ENCODE data around the gene ZNF865.

ZNF865 gene

GRCh38 chr19:55609326-55609725 is 3.9 kb downstream of the ZNF865 start:
- DNase-seq = no peak

GRCh38 chr19:55611300-55611982 is 6.0 kb downstream of the ZNF865 start:
- DNase-seq = no peak

- no peak for DNase-seq
Observed at GRCh38 chr19:55611983-55612645, 6.7 kb downstream of the ZNF865 start.

- DNase-seq = no peak
Observed at GRCh38 chr19:55613396-55613795, 7.9 kb downstream of the ZNF865 start.

GRCh38 chr19:55613930-55614710 is 8.7 kb downstream of the ZNF865 start:
- DNase-seq = no peak

GRCh38 chr19:55614711-55615542 is 9.5 kb downstream of the ZNF865 start:
- DNase-seq = no peak

GRCh38 chr19:55615543-55616394 is 10.3 kb downstream of the ZNF865 start:
- DNase-seq = no peak

- no peak for DNase-seq
Observed at GRCh38 chr19:55616395-55616875, 11.0 kb downstream of the ZNF865 start.

- DNase-seq = no peak
Observed at GRCh38 chr19:55617426-55617825, 12.0 kb downstream of the ZNF865 start.

- DNase-seq = no peak
Observed at GRCh38 chr19:55618426-55618825, 13.0 kb downstream of the ZNF865 start.

- no peak for DNase-seq
Observed at GRCh38 chr19:55619286-55619685, 13.8 kb downstream of the ZNF865 start.

- DNase-seq = no peak
Observed at GRCh38 chr19:55620410-55621204, 15.2 kb downstream of the ZNF865 start.

GRCh38 chr19:55621205-55621672 is 15.8 kb downstream of the ZNF865 start:
- DNase-seq = no peak

- no peak for DNase-seq
Observed at GRCh38 chr19:55621673-55622231, 16.3 kb downstream of the ZNF865 start.

GRCh38 chr19:55622242-55622969 is 17.0 kb downstream of the ZNF865 start:
- DNase-seq = no peak

- no peak for DNase-seq
Observed at GRCh38 chr19:55623130-55623529, 17.7 kb downstream of the ZNF865 start.

GRCh38 chr19:55623561-55623960 is 18.1 kb downstream of the ZNF865 start:
- no peak for DNase-seq

GRCh38 chr19:55624109-55625003 is 18.9 kb downstream of the ZNF865 start, which contains the start of gene ZNF784:
Gene ZNF784 (minus strand): TSS chr19:55624566. CDS start chr19:55624561, 5 bp downstream.
- DNase-seq = peak; percentile 92

GRCh38 chr19:55625004-55625326 is 19.5 kb downstream of the ZNF865 start:
- no peak for DNase-seq

Measured in central memory CD4-positive, alpha-beta T cell (primary cell).